Neural crest cell (in vitro differentiated cells): ENCODE measurements around the gene PRKN. TPM values are rescaled to one million over a fixed set of nuclear protein-coding genes. Genes with fewer than 3 reads are reported as not detected.

Experiments
- DNase-seq: peaks from one replicate; pipeline ENCODE4 v3.0.0; 2021; ENCODE audit warnings: low read depth, mixed read lengths, low spot score
- H3K27ac Mint-ChIP-seq: one replicate; pipeline ENCODE4 v1.8.0; 2021; ENCODE audit warnings: mild to moderate bottlenecking, mixed read lengths; ENCODE audit not compliant: unreplicated experiment
- H3K27me3 Mint-ChIP-seq: 2 replicates; pipeline ENCODE4 v1.8.0; 2021; ENCODE audit warnings: low read depth, mild to moderate bottlenecking, mixed read lengths
- H3K36me3 Mint-ChIP-seq: 2 replicates; pipeline ENCODE4 v1.8.0; 2021; ENCODE audit warnings: low read depth, mild to moderate bottlenecking, mixed read lengths
- H3K4me1 Mint-ChIP-seq: 2 replicates; pipeline ENCODE4 v1.8.0; 2021; ENCODE audit warnings: mixed read lengths
- H3K4me3 Mint-ChIP-seq: one replicate; pipeline ENCODE4 v1.8.0; 2021; ENCODE audit warnings: mild to moderate bottlenecking, mixed read lengths
- H3K9me3 Mint-ChIP-seq: 2 replicates; pipeline ENCODE4 v1.8.0; 2021; ENCODE audit warnings: mixed read lengths
- total RNA-seq: library from RNA; stranded (reverse); gene quantifications from 2 replicates; pipeline ENCODE4 v1.2.1, GENCODE V29; 2021
- TF ChIP-seq, protein P1 (sequence below): fragments of 200-600 bp; sonication (generic); conservative IDR thresholded peaks from 2 replicates; pipeline ENCODE4 v1.5.0; 2021; ENCODE audit warnings: antibody characterized with exemption, mild to moderate bottlenecking

Gene PRKN
- total RNA-seq, 1 donor from 2014 or later = 3.2 TPM

DNA sequence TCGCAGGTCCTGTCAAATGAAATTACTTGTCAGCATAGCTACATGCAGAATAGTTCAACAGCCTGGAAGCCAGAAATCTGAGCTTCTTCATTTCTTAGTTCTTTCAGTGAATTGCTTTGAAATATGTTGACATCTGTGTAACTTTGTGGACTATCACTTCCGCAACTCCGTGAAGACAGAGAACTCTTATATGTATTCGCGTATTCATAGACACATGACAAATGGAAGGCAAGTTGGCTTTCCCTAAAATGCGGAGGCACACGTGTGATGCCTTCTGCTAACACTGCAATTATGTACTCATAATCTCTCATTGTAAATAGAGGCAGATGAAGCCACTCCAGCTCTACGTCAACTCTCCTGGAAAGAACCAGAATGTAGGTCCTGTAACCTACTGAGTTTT, 701.5 kb downstream of the PRKN start:
- TF ChIP-seq, protein P1, sequence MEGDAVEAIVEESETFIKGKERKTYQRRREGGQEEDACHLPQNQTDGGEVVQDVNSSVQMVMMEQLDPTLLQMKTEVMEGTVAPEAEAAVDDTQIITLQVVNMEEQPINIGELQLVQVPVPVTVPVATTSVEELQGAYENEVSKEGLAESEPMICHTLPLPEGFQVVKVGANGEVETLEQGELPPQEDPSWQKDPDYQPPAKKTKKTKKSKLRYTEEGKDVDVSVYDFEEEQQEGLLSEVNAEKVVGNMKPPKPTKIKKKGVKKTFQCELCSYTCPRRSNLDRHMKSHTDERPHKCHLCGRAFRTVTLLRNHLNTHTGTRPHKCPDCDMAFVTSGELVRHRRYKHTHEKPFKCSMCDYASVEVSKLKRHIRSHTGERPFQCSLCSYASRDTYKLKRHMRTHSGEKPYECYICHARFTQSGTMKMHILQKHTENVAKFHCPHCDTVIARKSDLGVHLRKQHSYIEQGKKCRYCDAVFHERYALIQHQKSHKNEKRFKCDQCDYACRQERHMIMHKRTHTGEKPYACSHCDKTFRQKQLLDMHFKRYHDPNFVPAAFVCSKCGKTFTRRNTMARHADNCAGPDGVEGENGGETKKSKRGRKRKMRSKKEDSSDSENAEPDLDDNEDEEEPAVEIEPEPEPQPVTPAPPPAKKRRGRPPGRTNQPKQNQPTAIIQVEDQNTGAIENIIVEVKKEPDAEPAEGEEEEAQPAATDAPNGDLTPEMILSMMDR = no peak
- H3K4me1 Mint-ChIP-seq = no peaks in the 10 kb centered on the region
- no peak overlapping the region for H3K27ac Mint-ChIP-seq
- no peak for DNase-seq
- H3K9me3 Mint-ChIP-seq = peaks cover 2% of the 10 kb centered on the region
- no peaks in the 10 kb centered on the region for H3K27me3 Mint-ChIP-seq
- H3K4me3 Mint-ChIP-seq = no peak overlapping the region
- H3K36me3 Mint-ChIP-seq = no peaks in the 10 kb centered on the region

DNA sequence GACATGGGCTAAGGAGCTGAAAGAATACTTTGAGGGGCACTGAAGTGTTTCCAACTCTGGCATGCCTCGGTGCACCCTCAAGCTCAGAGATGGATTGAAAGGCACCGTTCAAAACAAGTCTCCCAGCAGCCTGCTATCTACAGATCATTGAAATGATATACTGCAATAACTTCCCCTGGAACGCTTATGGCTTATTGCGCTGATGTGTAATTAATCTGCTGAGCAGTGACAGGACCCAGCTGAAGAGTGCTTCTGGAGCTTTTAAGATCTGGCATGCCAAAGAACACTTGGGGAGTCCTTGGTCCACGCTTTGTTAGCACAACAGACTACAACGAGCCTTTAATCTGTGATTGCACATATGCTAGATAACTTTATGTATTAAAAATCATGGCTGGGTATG, 708.2 kb downstream of the PRKN start:
- Mint-ChIP-seq H3K4me1 (no peaks in the 10 kb centered on the region), H3K27ac (no peak overlapping the region), H3K4me3 (no peak overlapping the region), H3K36me3 (no peaks in the 10 kb centered on the region), H3K27me3 (no peaks in the 10 kb centered on the region), H3K9me3 (peaks cover 4% of the 10 kb centered on the region)
- TF ChIP-seq, protein P1 = no peak
- no peak for DNase-seq

DNA sequence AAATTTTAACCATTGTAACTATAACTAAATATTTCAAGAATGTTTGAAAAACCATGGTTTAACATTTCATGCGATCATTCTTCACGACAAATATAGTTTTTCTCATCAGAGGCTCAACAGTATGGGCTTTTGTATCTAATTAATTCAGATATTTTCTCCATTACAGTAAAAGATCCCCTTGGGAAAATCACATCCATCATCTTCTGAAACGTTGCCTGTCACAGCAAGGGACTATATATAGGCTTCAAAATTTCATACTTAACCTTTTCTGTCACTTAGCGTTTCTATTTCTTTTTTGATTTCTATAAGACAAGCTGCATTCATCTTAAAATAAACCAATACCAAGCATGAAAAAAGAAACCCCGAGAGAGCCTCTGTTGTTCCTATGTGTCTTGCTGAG, 710.0 kb downstream of the PRKN start:
- H3K36me3 Mint-ChIP-seq = no peaks in the 10 kb centered on the region
- peaks cover 4% of the 10 kb centered on the region for H3K9me3 Mint-ChIP-seq
- no peak overlapping the region for H3K27ac Mint-ChIP-seq
- TF ChIP-seq, protein P1 = no peak
- no peak for DNase-seq
- H3K27me3 Mint-ChIP-seq = no peaks in the 10 kb centered on the region
- H3K4me1 Mint-ChIP-seq = no peaks in the 10 kb centered on the region
- no peak overlapping the region for H3K4me3 Mint-ChIP-seq

DNA sequence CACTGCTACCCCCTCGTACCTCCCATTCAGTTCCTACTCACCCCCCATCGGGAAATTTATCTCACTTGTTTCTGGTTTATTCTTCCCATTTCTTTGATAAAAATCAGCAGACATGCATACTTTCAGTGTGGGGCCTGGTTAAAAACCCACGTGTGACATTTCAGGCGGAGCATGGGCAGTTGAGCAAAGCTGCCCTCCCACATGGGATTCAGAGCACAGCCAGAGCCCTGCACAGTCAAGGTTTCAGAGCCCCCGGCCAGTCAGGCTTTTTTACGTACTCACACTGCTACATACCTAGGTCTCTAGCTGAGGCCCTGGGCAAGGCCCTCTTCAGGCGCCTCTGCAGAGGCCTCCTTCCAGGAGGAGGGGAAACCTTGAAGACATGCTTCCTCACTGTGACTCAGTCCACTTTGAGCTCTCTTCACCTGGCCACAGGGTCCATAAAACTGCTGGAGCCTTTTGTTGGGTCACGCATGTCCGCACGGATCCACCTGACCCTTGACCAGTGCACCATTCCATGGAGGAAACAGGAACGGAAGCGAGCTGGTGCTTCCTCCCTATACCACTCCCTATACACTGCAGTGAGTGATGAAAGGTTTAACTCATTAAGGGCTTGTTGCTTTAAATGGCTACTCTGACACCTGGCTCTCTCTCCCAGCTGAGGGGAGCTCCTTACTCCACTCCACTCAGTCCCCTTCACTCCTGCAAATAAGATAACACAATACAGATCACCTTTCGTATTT, 713.3 kb downstream of the PRKN start:
- TF ChIP-seq, protein P1 = no peak
- Mint-ChIP-seq H3K36me3 (no peaks in the 10 kb centered on the region), H3K4me3 (no peak overlapping the region), H3K9me3 (peaks cover 2% of the 10 kb centered on the region), H3K27ac (no peak overlapping the region), H3K4me1 (no peaks in the 10 kb centered on the region), H3K27me3 (no peaks in the 10 kb centered on the region)
- DNase-seq = no peak

DNA sequence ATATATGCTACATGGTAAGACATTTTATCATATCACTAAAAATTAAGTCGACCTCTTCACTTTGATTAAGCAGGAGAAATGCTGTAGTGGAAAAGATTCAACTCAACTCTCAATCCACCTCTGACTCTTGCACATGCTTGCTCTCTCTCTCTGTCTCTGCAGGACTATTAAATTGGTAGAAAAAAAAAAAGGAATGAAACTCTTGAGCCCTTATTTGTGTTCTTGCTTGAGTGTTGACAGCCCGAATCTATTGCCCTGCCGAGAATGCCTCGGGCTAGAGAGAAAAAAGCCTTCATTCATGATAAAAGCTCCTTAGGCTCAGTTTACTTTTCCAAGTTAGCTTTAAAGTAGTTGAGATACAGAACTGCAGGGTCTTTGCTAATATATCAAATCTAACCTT, 722.2 kb downstream of the PRKN start:
- peaks cover 7% of the 10 kb centered on the region for H3K9me3 Mint-ChIP-seq
- DNase-seq = no peak
- TF ChIP-seq, protein P1 = no peak

More for the DNA sequence above, 722.2 kb downstream of the PRKN start:
- no peaks in the 10 kb centered on the region for H3K36me3 Mint-ChIP-seq
- no peak overlapping the region for H3K4me3 Mint-ChIP-seq
- no peak overlapping the region for H3K27ac Mint-ChIP-seq
- H3K4me1 Mint-ChIP-seq = peaks cover 12% of the 10 kb centered on the region
- no peaks in the 10 kb centered on the region for H3K27me3 Mint-ChIP-seq
